SK-N-SH (cell line): ENCODE results near the gene ATF3. TPM values are rescaled to one million over a fixed set of nuclear protein-coding genes. Genes with fewer than 3 reads are reported as not detected.

Experiments
- CTCF ChIA-PET: fragments of 300-600, 350-600 bp; formaldehyde crosslinking; extraction: SDS; loops from one replicate; lab custom pipeline; 2021; lab: Yijun Ruan, JAX
- POLR2A ChIA-PET: fragments of 350-600 bp; sonication (Branson Sonifier 250); formaldehyde crosslinking; extraction: SDS; loops from one replicate; lab custom pipeline; 2020; ENCODE audit warnings: antibody characterized with exemption, inconsistent platforms; lab: Yijun Ruan, JAX
- DNase-seq: peaks from one replicate; pipeline ENCODE4 v3.0.0; 2012
- H2AFZ ChIP-seq: fragments of 200-600 bp; sonication (generic); 2 replicates; pipeline ENCODE4 v1.8.1; 2016; ENCODE audit warnings: antibody characterized with exemption, mild to moderate bottlenecking, low read depth
- H3F3A ChIP-seq: fragments of 200-600 bp; sonication (generic); replicated peaks from 2 replicates; pipeline ENCODE3; 2016; ENCODE audit warnings: antibody characterized with exemption, mild to moderate bottlenecking; ENCODE audit not compliant: insufficient read depth
- H3K27ac ChIP-seq, 2 experiments: fragments of 200-500 bp in 1 of 2; fragments of 200-600 bp in 1 of 2; sonication (Bioruptor generic) in 1 of 2; sonication (generic), shearing (Covaris generic) in 1 of 2; 2 replicates each; pipeline versions ENCODE4 v1.5.1 to v1.6.1; 2014 to 2016; ENCODE audit warnings: low read depth in 2 of 2, inconsistent platforms in 1 of 2, low read length in 1 of 2, mild to moderate bottlenecking in 1 of 2, mixed read lengths in 1 of 2
- H3K27me3 ChIP-seq: fragments of 200-600 bp; sonication (generic), shearing (Covaris generic); 2 replicates; pipeline ENCODE4 v1.6.1; 2016; ENCODE audit warnings: mixed run types; ENCODE audit not compliant: insufficient read depth
- H3K36me3 ChIP-seq, 2 experiments: fragments of 200-500 bp in 1 of 2; fragments of 200-600 bp in 1 of 2; sonication (Bioruptor generic) in 1 of 2; sonication (generic) in 1 of 2; replicated peaks in 1 of 2; 2 replicates each; pipeline versions ENCODE3 to v1.5.1; 2014 to 2016; ENCODE audit warnings: low read length in 1 of 2, mild to moderate bottlenecking in 1 of 2; ENCODE audit not compliant: insufficient read depth in 2 of 2, control insufficient read depth in 1 of 2
- H3K4me1 ChIP-seq, 2 experiments: fragments of 200-500 bp in 1 of 2; fragments of 200-600 bp in 1 of 2; sonication (Bioruptor generic) in 1 of 2; sonication (generic), shearing (Covaris generic) in 1 of 2; 2 replicates each; pipeline versions ENCODE4 v1.5.1 to v1.6.1; 2014 to 2016; ENCODE audit warnings: low read depth in 1 of 2, low read length in 1 of 2, mixed run types in 1 of 2; ENCODE audit not compliant: insufficient read depth in 2 of 2, control insufficient read depth in 1 of 2
- H3K4me2 ChIP-seq: fragments of 200-600 bp; sonication (generic), shearing (Covaris generic); 2 replicates; pipeline ENCODE4 v1.6.1; 2017; ENCODE audit warnings: mixed run types
- H3K4me3 ChIP-seq, 2 experiments: fragments of 200-500 bp in 1 of 2; fragments of 200-600 bp in 1 of 2; sonication (Bioruptor generic) in 1 of 2; sonication (generic), shearing (Covaris generic) in 1 of 2; 2 replicates each; pipeline versions ENCODE4 v1.5.1 to v1.8.1; 2014 to 2016; ENCODE audit warnings: low read depth in 2 of 2, inconsistent platforms in 1 of 2, low read length in 1 of 2, mild to moderate bottlenecking in 1 of 2, mixed read lengths in 1 of 2, moderate library complexity in 1 of 2
- H3K79me2 ChIP-seq: fragments of 200-600 bp; sonication (generic); 2 replicates; pipeline ENCODE4 v1.8.1; 2017; ENCODE audit warnings: mild to moderate bottlenecking; ENCODE audit not compliant: insufficient read depth
- H3K9ac ChIP-seq: fragments of 200-600 bp; sonication (generic); 2 replicates; pipeline ENCODE4 v1.6.1; 2017; ENCODE audit warnings: mixed run types
- H3K9me2 ChIP-seq: fragments of 200-600 bp; sonication (generic); 2 replicates; pipeline ENCODE4 v1.6.1; 2017; ENCODE audit warnings: mixed run types
- H3K9me3 ChIP-seq: fragments of 200-600 bp; sonication (generic); 2 replicates; pipeline ENCODE4 v1.6.1; 2017; ENCODE audit warnings: mixed run types, mild to moderate bottlenecking, moderate library complexity
- H4K20me1 ChIP-seq: fragments of 200-600 bp; sonication (generic); 2 replicates; pipeline ENCODE4 v1.6.1; 2017; ENCODE audit warnings: mild to moderate bottlenecking, mixed run types; ENCODE audit not compliant: insufficient read depth
- CTCF ChIP-seq: fragments of 200-600 bp; sonication (generic); IDR thresholded peaks from 2 replicates; pipeline ENCODE4 v1.6.1; 2017; ENCODE audit warnings: antibody characterized with exemption, mild to moderate bottlenecking, moderate library complexity
- JUND ChIP-seq: IDR thresholded peaks from 2 replicates; pipeline ENCODE4 v1.4.0; 2012
- MXI1 ChIP-seq: IDR thresholded peaks from 2 replicates; pipeline ENCODE4 v1.6.1; 2012; ENCODE audit warnings: mild to moderate bottlenecking, low read depth, low read length, improper control_type of control experiment
- POLR2AphosphoS5 ChIP-seq: IDR thresholded peaks from 2 replicates; pipeline ENCODE4 v1.6.1; 2012; ENCODE audit warnings: low read depth, low read length
- RAD21 ChIP-seq: IDR thresholded peaks from 2 replicates; pipeline ENCODE4 v1.6.1; 2012; ENCODE audit warnings: mild to moderate bottlenecking, low read length
- RCOR1 ChIP-seq: fragments of 150-350 bp; IDR thresholded peaks from 2 replicates; pipeline ENCODE4 v1.6.1; 2017; ENCODE audit warnings: antibody characterized with exemption, low read length
- RFX5 ChIP-seq: IDR thresholded peaks from 2 replicates; pipeline ENCODE4 v1.6.1; 2012; ENCODE audit warnings: mild to moderate bottlenecking, improper control_type of control experiment, low read length
- SIN3A ChIP-seq: IDR thresholded peaks from 2 replicates; pipeline ENCODE4 v1.6.1; 2012; ENCODE audit warnings: low read depth, mild to moderate bottlenecking, low read length, moderate library complexity, borderline replicate concordance
- TEAD4 ChIP-seq: IDR thresholded peaks from 2 replicates; pipeline ENCODE4 v1.4.0; 2012; ENCODE audit warnings: mild to moderate bottlenecking, borderline replicate concordance; ENCODE audit not compliant: insufficient read depth
- USF1 ChIP-seq: IDR thresholded peaks from 2 replicates; pipeline ENCODE4 v1.4.0; 2012; ENCODE audit warnings: low read depth, borderline replicate concordance
- USF2 ChIP-seq: fragments of 150-350 bp; IDR thresholded peaks from 2 replicates; pipeline ENCODE4 v1.6.1; 2017; ENCODE audit warnings: antibody characterized with exemption, low read length, low read depth, borderline replicate concordance
- WGBS: methylation state at CpG from one replicate; pipeline ENCODE4 v1.1.6; 2017; ENCODE audit warnings: low lambda C conversion rate; 5-methylcytosine and 5-hydroxymethylcytosine counted together
- polyA plus RNA-seq, 3 experiments: library from polyadenylated mRNA; depleted of rRNA; stranded (reverse); fragments of >200 nt; gene quantifications; 2 replicates each; pipeline ENCODE4 v1.2.3, GENCODE V29; 2012

The ATF3 gene
- polyA plus RNA-seq, 1 of the 3 experiments (the other 2 are of a cell fraction) = 29.7 TPM

GRCh38 chr1:212575333-212575732 lies 33.2 kb upstream of the ATF3 start:
- TF ChIP-seq SIN3A (no peak), USF1 (no peak), JUND (no peak), RCOR1 (no peak), MXI1 (no peak), RFX5 (no peak), RAD21 (no peak)
- TF ChIP-seq, all 33 proteins: peak for 0
- Histone ChIP-seq H4K20me1 (no peaks in the 10 kb centered on the region), H3K36me3 (no peaks in the 10 kb centered on the region), H3K79me2 (no peaks in the 10 kb centered on the region), H3K9me2 (no peaks in the 10 kb centered on the region; the same call in 1 of the 2 replicates), H3K27ac (no peak overlapping the region), H3K4me3 (no peak overlapping the region), H3K9ac (no peak overlapping the region), H3K9me3 (no peaks in the 10 kb centered on the region; the same call in 1 of the 2 replicates), H3K4me2 (no peak overlapping the region), H3K27me3 (no peaks in the 10 kb centered on the region), H3K4me1 (no peaks in the 10 kb centered on the region), H2AFZ (no peak overlapping the region), H3F3A (no peaks in the 10 kb centered on the region)
- CTCF ChIA-PET = interaction anchor here (1.6 kb wide), 1 partner anchor 33 kb away, joined by 4 read pairs; the partner anchor contains the start of gene ATF3
- POLR2A ChIA-PET = no interaction called here
- 80% methylated on average over 2 of the region's 2 CpGs for WGBS
- DNase-seq = no peak

GRCh38 chr1:212578041-212578440 lies 30.5 kb upstream of the ATF3 start:
- Histone ChIP-seq H3K27me3 (no peaks in the 10 kb centered on the region), H3K4me1 (no peaks in the 10 kb centered on the region), H3K4me3 (no peak overlapping the region), H3K9me3 (no peaks in the 10 kb centered on the region; the same call in 1 of the 2 replicates), H3K36me3 (no peaks in the 10 kb centered on the region), H3K9me2 (no peaks in the 10 kb centered on the region; the same call in 1 of the 2 replicates), H3K9ac (no peak overlapping the region), H3K4me2 (no peak overlapping the region), H4K20me1 (no peaks in the 10 kb centered on the region), H2AFZ (no peak overlapping the region), H3K27ac (no peak overlapping the region), H3K79me2 (no peaks in the 10 kb centered on the region), H3F3A (no peaks in the 10 kb centered on the region)
- CTCF ChIA-PET = no interaction called here
- WGBS = 46% methylated on average over 1 of the region's 1 CpG
- no peak for DNase-seq
- no peak for TF ChIP-seq POLR2AphosphoS5
- TF ChIP-seq RCOR1 = no peak
- TF ChIP-seq TEAD4 = no peak
- no peak for TF ChIP-seq USF2
- TF ChIP-seq CTCF = no peak
- POLR2A ChIA-PET = no interaction called here
